Right lobe of liver (tissue), 4 donors: Measurements from ENCODE around the gene APOL2.

Experiments used
- POLR2A ChIP-seq: fragments of 450-650 bp; IDR thresholded peaks from one replicate; pipeline ENCODE4 v1.6.1; 2017; ENCODE audit warnings: antibody characterized with exemption, mild to moderate bottlenecking
- TF ChIP-seq, protein P1 (sequence below), 4 donors: fragments of 200-600 bp in 3 of 4; fragments of 450-650 bp in 1 of 4; IDR thresholded peaks; one replicate each; pipeline versions ENCODE4 v1.5.1 to v1.8.0; 2016 to 2022; ENCODE audit warnings: antibody characterized with exemption in 4 of 4, mild to moderate bottlenecking in 2 of 4
- donor health status: DM: no; HTN: no; CAD: no.
- donor health status: DM: no; HTN: no; CAD: no.
- donor health status: DM: no; HTN: yes; CAD: no.

- TF ChIP-seq POLR2A: no peak
- TF ChIP-seq, protein P1, sequence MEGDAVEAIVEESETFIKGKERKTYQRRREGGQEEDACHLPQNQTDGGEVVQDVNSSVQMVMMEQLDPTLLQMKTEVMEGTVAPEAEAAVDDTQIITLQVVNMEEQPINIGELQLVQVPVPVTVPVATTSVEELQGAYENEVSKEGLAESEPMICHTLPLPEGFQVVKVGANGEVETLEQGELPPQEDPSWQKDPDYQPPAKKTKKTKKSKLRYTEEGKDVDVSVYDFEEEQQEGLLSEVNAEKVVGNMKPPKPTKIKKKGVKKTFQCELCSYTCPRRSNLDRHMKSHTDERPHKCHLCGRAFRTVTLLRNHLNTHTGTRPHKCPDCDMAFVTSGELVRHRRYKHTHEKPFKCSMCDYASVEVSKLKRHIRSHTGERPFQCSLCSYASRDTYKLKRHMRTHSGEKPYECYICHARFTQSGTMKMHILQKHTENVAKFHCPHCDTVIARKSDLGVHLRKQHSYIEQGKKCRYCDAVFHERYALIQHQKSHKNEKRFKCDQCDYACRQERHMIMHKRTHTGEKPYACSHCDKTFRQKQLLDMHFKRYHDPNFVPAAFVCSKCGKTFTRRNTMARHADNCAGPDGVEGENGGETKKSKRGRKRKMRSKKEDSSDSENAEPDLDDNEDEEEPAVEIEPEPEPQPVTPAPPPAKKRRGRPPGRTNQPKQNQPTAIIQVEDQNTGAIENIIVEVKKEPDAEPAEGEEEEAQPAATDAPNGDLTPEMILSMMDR (IDR thresholded peaks at IDR 0.05): no peak
These were observed 8.6 kb upstream of the APOL2 start for GRCh38 chr22:36247955-36248354.
